HEK293 (cell line): ENCODE data around the gene FOXP1.

ENCODE experiments used
- CTCF ChIA-PET: fragments of 350-600 bp; formaldehyde crosslinking; extraction: SDS; loops from one replicate; lab custom pipeline; 2021; ENCODE audit warnings: antibody characterized with exemption; lab: Yijun Ruan, JAX
- POLR2A ChIA-PET: fragments of 300-600 bp; formaldehyde crosslinking; extraction: SDS; loops from one replicate; lab custom pipeline; 2020; ENCODE audit warnings: antibody characterized with exemption, inconsistent platforms; lab: Yijun Ruan, JAX
- H3K27ac ChIP-seq: fragments of 200-500 bp; sonication (Bioruptor generic); 2 replicates; pipeline ENCODE4 v1.5.1; 2014; ENCODE audit warnings: low read depth, low read length, control low read depth, inconsistent platforms; ENCODE audit errors: extremely low read depth
- H3K36me3 ChIP-seq, 2 experiments: fragments of 200-500 bp in 1 of 2; sonication (Bioruptor generic) in 1 of 2; 1 replicate in 1 of 2; 2 replicates in 1 of 2; pipeline ENCODE4 v1.5.1; 2014 to 2017; ENCODE audit warnings: inconsistent platforms in 2 of 2, low read length in 2 of 2; ENCODE audit not compliant: control insufficient read depth in 2 of 2, insufficient read depth in 1 of 2
- H3K4me1 ChIP-seq: fragments of 200-500 bp; sonication (Bioruptor generic); 2 replicates; pipeline ENCODE4 v1.5.1; 2014; ENCODE audit warnings: mild to moderate bottlenecking, low read length, inconsistent platforms; ENCODE audit not compliant: control insufficient read depth, insufficient read depth
- H3K4me3 ChIP-seq: 2 replicates; pipeline ENCODE4 v1.5.1; 2011; ENCODE audit warnings: low read depth, mild to moderate bottlenecking, control low read depth, low read length, moderate library complexity
- H3K9me3 ChIP-seq: fragments of 200-500 bp; sonication (Bioruptor generic); 2 replicates; pipeline ENCODE4 v1.5.1; 2014; ENCODE audit warnings: low read depth, low read length, inconsistent platforms; ENCODE audit not compliant: control insufficient read depth, insufficient read depth
- HOXC10 ChIP-seq: sonication (generic); formaldehyde crosslinking; IDR thresholded peaks from 2 replicates; pipeline ENCODE4 v1.8.1; 2023; ENCODE audit warnings: mild to moderate bottlenecking, missing genetic modification reagents
- KLF9 ChIP-seq: fragments of 450-650 bp; formaldehyde crosslinking; IDR thresholded peaks from 2 replicates; pipeline ENCODE4 v1.5.1; 2016; ENCODE audit warnings: missing biosample characterization, missing genetic modification characterization, low read depth
- SP7 ChIP-seq: fragments of 450-650 bp; formaldehyde crosslinking; IDR thresholded peaks from 2 replicates; pipeline ENCODE4 v1.5.1; 2016; ENCODE audit warnings: missing biosample characterization, missing genetic modification characterization
- ZBTB20 ChIP-seq: fragments of 450-650 bp; formaldehyde crosslinking; IDR thresholded peaks from 2 replicates; pipeline ENCODE4 v1.5.1; 2016; ENCODE audit warnings: missing biosample characterization, missing genetic modification characterization
- ZFP37 ChIP-seq: fragments of 450-650 bp; formaldehyde crosslinking; IDR thresholded peaks from 2 replicates; pipeline ENCODE4 v1.5.1; 2016; ENCODE audit warnings: missing biosample characterization, missing genetic modification characterization
- ZNF157 ChIP-seq: fragments of 450-650 bp; formaldehyde crosslinking; IDR thresholded peaks from 2 replicates; pipeline ENCODE4 v1.5.1; 2016; ENCODE audit warnings: missing biosample characterization, missing genetic modification characterization
- ZNF169 ChIP-seq: fragments of 450-650 bp; formaldehyde crosslinking; IDR thresholded peaks from 2 replicates; pipeline ENCODE4 v1.5.1; 2016; ENCODE audit warnings: missing biosample characterization, missing genetic modification characterization
- ZNF221 ChIP-seq: fragments of 450-650 bp; formaldehyde crosslinking; IDR thresholded peaks from 2 replicates; pipeline ENCODE4 v1.5.1; 2017; ENCODE audit warnings: missing biosample characterization, missing genetic modification characterization, borderline replicate concordance
- ZNF266 ChIP-seq: fragments of 450-650 bp; formaldehyde crosslinking; IDR thresholded peaks from 2 replicates; pipeline ENCODE4 v1.5.1; 2016; ENCODE audit warnings: missing biosample characterization, missing genetic modification characterization, low read depth
- ZNF473 ChIP-seq: fragments of 450-650 bp; formaldehyde crosslinking; IDR thresholded peaks from 2 replicates; pipeline ENCODE4 v1.5.1; 2017; ENCODE audit warnings: missing biosample characterization, missing genetic modification characterization
- ZNF660 ChIP-seq: fragments of 450-650 bp; IDR thresholded peaks from 2 replicates; pipeline ENCODE4 v1.5.1; 2018; ENCODE audit warnings: missing biosample characterization, mild to moderate bottlenecking, missing genetic modification characterization
- ZNF707 ChIP-seq: fragments of 450-650 bp; formaldehyde crosslinking; IDR thresholded peaks from 2 replicates; pipeline ENCODE4 v1.5.1; 2016; ENCODE audit warnings: missing biosample characterization, missing genetic modification characterization
- ZNF747 ChIP-seq: fragments of 450-650 bp; formaldehyde crosslinking; IDR thresholded peaks from 2 replicates; pipeline ENCODE4 v1.5.1; 2016; ENCODE audit warnings: missing biosample characterization, missing genetic modification characterization
- ZSCAN30 ChIP-seq: fragments of 450-650 bp; IDR thresholded peaks from 2 replicates; pipeline ENCODE4 v1.5.1; 2018; ENCODE audit warnings: missing biosample characterization, mild to moderate bottlenecking, missing genetic modification characterization, moderate library complexity
- TF ChIP-seq, protein P1 (sequence below): fragments of 450-650 bp; formaldehyde crosslinking; IDR thresholded peaks from 2 replicates; pipeline ENCODE4 v1.5.1; 2016; ENCODE audit warnings: missing biosample characterization, missing genetic modification characterization
- TF ChIP-seq, protein P2 (sequence below): fragments of 450-650 bp; formaldehyde crosslinking; IDR thresholded peaks from 2 replicates; pipeline ENCODE4 v1.5.1; 2016; ENCODE audit warnings: missing biosample characterization, missing genetic modification characterization
- TF ChIP-seq, protein P3 (sequence below): fragments of 450-650 bp; formaldehyde crosslinking; IDR thresholded peaks from 2 replicates; pipeline ENCODE4 v1.5.1; 2017; ENCODE audit warnings: missing biosample characterization, missing genetic modification characterization
- TF ChIP-seq, protein P4 (sequence below): fragments of 450-650 bp; formaldehyde crosslinking; IDR thresholded peaks from 2 replicates; pipeline ENCODE4 v1.5.0; 2017; ENCODE audit warnings: missing biosample characterization, missing genetic modification characterization, borderline replicate concordance
- TF ChIP-seq, protein P5 (sequence below): fragments of 450-650 bp; formaldehyde crosslinking; IDR thresholded peaks from 2 replicates; pipeline ENCODE4 v1.5.1; 2016; ENCODE audit warnings: missing biosample characterization, missing genetic modification characterization

FOXP1 gene

DNA sequence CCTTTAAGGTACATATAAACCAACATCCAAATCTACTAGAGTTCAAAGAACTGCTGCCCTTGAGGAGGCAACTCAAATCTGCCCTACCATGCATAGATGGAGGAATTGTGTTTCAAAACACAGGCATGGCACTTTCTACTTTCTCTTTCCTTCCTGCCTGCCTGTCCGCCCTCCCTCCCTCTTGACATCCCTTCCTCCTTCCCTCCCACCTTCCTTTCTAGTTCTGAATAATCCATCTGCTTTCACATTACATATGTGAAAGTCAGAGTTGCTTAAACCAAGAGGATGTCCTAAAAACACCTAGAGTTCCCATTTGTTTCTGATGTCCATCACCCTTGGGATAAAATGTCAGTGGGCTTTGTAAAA is 537.6 kb downstream of the FOXP1 start:
- H3K27ac ChIP-seq: no peak overlapping the region
- ChIA-PET CTCF (no interaction called here), POLR2A (no interaction called here)
- no peak overlapping the region for H3K4me3 ChIP-seq
- TF ChIP-seq ZBTB20 (tag by site-specific recombination): no peak
- TF ChIP-seq ZNF707 (tag by site-specific recombination): no peak
- no peak for TF ChIP-seq ZNF266 (tag by site-specific recombination)
- peaks cover 4% of the 10 kb centered on the region; the same call in 1 of the 2 replicates for H3K4me1 ChIP-seq
- H3K36me3 ChIP-seq: peaks cover 0 to 41% of the 10 kb centered on the region in 2 experiments; a peak in 1 of 3 replicates
- H3K9me3 ChIP-seq: no peaks in the 10 kb centered on the region

DNA sequence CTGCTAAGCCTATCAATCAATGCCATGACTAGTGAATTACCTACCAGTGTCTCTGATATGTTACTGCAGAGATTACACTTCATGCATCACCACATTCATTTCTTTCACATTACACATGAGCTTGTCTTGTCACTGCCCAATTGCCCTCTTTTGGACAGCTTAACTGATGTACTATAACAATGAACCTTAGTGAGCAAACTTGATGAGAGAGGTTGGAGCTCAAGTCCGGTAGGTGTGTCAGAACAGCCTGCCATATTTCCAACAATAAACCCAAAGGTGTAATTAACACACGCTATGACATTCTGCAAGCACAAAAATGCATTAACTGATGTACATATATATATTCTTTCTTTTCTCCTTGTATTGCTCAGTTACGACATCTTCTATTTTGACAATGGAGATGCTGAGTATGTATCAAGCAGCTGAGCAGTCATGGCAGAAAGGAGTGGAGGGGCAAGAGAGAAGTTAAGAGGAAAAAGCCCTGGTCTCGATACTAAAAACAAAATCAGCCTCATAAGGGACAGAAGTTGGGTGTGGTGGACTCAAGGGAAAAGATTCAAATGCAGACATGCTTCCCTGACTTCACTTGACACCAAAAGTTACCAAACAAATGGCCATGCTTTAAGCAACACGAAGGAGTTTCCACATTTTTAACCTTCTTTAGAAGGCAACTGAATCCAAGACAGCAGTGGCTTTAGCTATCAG is 538.2 kb downstream of the FOXP1 start:
- H3K4me1 ChIP-seq: peaks cover under 1% of the 10 kb centered on the region; the same call in 1 of the 2 replicates
- POLR2A ChIA-PET: no interaction called here
- CTCF ChIA-PET: no interaction called here
- no peak overlapping the region for H3K4me3 ChIP-seq
- no peak overlapping the region for H3K27ac ChIP-seq
- peaks cover 0 to 47% of the 10 kb centered on the region in 2 experiments; a peak in 1 of 3 replicates for H3K36me3 ChIP-seq
- H3K9me3 ChIP-seq: no peaks in the 10 kb centered on the region
- TF ChIP-seq ZNF221 (tag by site-specific recombination) (no peak), ZBTB20 (tag by site-specific recombination) (no peak), KLF9 (tag by site-specific recombination) (no peak), SP7 (no peak), ZNF747 (tag by site-specific recombination) (no peak)
- TF ChIP-seq, protein P1, sequence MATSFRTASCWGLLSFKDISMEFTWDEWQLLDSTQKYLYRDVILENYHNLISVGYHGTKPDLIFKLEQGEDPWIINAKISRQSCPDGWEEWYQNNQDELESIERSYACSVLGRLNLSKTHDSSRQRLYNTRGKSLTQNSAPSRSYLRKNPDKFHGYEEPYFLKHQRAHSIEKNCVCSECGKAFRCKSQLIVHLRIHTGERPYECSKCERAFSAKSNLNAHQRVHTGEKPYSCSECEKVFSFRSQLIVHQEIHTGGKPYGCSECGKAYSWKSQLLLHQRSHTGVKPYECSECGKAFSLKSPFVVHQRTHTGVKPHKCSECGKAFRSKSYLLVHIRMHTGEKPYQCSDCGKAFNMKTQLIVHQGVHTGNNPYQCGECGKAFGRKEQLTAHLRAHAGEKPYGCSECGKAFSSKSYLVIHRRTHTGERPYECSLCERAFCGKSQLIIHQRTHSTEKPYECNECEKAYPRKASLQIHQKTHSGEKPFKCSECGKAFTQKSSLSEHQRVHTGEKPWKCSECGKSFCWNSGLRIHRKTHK (tag by site-specific recombination): no peak

DNA sequence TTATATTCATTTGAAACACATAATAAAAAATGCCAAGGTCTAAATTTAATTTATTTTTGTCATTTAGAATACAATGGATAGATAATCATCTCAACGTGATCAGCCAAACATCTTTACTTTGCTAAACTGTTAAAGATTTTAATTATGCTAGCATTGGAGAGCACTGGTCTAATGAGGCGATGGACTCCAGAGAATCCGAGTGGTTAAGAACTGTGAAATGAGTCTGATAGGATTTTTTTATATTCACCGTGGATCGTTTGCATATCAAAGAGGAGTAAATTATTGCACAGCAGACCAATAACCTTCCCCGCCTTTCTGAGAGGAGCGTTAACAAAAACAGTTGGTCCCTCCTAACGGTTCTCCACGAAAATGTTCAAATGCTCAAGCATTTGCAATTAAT is 540.8 kb downstream of the FOXP1 start:
- Histone ChIP-seq H3K9me3 (no peaks in the 10 kb centered on the region), H3K4me3 (no peak overlapping the region), H3K27ac (no peak overlapping the region), H3K4me1 (no peaks in the 10 kb centered on the region), H3K36me3 (peaks cover 0 to 68% of the 10 kb centered on the region in 2 experiments; a peak in 2 of 3 replicates)
- POLR2A ChIA-PET: no interaction called here
- TF ChIP-seq ZNF169 (tag by site-specific recombination): no peak
- CTCF ChIA-PET: no interaction called here

DNA sequence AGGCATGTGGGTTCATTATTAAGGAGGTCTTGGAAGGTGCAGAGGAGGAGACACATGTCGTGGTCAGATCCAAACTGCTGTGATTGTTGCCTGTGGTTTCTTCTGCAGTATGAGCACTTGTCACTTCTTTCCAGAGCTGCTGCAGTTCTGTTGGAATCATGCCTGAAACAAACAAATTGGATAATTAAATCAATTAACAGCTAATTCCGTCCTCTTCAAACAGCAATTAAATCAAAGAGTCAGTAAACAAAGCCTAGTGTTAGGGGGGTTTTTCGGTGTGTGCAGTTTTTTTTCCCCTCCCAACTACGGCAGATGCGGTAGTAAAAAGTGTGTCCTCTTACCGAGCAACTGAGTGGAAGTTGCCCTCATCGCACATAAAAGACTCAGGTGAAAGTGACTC is 542.2 kb downstream of the FOXP1 start:
- POLR2A ChIA-PET: no interaction called here
- CTCF ChIA-PET: no interaction called here
- H3K36me3 ChIP-seq: peaks cover 0 to 67% of the 10 kb centered on the region in 2 experiments; a peak in 2 of 3 replicates
- TF ChIP-seq, protein P2, sequence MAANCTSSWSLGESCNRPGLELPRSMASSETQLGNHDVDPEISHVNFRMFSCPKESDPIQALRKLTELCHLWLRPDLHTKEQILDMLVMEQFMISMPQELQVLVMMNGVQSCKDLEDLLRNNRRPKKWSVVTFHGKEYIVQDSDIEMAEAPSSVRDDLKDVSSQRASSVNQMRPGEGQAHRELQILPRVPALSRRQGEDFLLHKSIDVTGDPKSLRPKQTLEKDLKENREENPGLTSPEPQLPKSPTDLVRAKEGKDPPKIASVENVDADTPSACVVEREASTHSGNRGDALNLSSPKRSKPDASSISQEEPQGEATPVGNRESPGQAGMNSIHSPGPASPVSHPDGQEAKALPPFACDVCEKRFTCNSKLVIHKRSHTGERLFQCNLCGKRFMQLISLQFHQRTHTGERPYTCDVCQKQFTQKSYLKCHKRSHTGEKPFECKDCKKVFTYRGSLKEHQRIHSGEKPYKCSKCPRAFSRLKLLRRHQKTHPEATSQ: no peak
- TF ChIP-seq ZNF473 (tag by site-specific recombination) (no peak), HOXC10 (no peak), ZFP37 (tag by site-specific recombination) (no peak), ZNF660 (no peak), ZNF157 (tag by site-specific recombination) (no peak), ZSCAN30 (no peak), KLF9 (tag by site-specific recombination) (no peak)
- TF ChIP-seq, protein P3, sequence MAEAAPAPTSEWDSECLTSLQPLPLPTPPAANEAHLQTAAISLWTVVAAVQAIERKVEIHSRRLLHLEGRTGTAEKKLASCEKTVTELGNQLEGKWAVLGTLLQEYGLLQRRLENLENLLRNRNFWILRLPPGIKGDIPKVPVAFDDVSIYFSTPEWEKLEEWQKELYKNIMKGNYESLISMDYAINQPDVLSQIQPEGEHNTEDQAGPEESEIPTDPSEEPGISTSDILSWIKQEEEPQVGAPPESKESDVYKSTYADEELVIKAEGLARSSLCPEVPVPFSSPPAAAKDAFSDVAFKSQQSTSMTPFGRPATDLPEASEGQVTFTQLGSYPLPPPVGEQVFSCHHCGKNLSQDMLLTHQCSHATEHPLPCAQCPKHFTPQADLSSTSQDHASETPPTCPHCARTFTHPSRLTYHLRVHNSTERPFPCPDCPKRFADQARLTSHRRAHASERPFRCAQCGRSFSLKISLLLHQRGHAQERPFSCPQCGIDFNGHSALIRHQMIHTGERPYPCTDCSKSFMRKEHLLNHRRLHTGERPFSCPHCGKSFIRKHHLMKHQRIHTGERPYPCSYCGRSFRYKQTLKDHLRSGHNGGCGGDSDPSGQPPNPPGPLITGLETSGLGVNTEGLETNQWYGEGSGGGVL: no peak
- TF ChIP-seq, protein P4, sequence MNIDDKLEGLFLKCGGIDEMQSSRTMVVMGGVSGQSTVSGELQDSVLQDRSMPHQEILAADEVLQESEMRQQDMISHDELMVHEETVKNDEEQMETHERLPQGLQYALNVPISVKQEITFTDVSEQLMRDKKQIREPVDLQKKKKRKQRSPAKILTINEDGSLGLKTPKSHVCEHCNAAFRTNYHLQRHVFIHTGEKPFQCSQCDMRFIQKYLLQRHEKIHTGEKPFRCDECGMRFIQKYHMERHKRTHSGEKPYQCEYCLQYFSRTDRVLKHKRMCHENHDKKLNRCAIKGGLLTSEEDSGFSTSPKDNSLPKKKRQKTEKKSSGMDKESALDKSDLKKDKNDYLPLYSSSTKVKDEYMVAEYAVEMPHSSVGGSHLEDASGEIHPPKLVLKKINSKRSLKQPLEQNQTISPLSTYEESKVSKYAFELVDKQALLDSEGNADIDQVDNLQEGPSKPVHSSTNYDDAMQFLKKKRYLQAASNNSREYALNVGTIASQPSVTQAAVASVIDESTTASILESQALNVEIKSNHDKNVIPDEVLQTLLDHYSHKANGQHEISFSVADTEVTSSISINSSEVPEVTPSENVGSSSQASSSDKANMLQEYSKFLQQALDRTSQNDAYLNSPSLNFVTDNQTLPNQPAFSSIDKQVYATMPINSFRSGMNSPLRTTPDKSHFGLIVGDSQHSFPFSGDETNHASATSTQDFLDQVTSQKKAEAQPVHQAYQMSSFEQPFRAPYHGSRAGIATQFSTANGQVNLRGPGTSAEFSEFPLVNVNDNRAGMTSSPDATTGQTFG (tag by site-specific recombination): no peak
- TF ChIP-seq, protein P5, sequence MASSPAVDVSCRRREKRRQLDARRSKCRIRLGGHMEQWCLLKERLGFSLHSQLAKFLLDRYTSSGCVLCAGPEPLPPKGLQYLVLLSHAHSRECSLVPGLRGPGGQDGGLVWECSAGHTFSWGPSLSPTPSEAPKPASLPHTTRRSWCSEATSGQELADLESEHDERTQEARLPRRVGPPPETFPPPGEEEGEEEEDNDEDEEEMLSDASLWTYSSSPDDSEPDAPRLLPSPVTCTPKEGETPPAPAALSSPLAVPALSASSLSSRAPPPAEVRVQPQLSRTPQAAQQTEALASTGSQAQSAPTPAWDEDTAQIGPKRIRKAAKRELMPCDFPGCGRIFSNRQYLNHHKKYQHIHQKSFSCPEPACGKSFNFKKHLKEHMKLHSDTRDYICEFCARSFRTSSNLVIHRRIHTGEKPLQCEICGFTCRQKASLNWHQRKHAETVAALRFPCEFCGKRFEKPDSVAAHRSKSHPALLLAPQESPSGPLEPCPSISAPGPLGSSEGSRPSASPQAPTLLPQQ (tag by site-specific recombination): no peak

More for the DNA sequence above, 542.2 kb downstream of the FOXP1 start:
- Histone ChIP-seq H3K4me1 (no peaks in the 10 kb centered on the region), H3K9me3 (no peaks in the 10 kb centered on the region), H3K4me3 (no peak overlapping the region), H3K27ac (no peak overlapping the region)
